Peyer's patch (tissue), 4 donors: Measurements from ENCODE around the gene WNT3A.

Source experiments
- POLR2A ChIP-seq, 2 donors: fragments of 450-650 bp; IDR thresholded peaks; one replicate each; pipeline ENCODE4 v1.5.1; 2017; ENCODE audit warnings: antibody characterized with exemption in 2 of 2, mild to moderate bottlenecking in 2 of 2, moderate library complexity in 2 of 2
- TF ChIP-seq, protein P1 (sequence below), 6 experiments: fragments of 450-650 bp in 4 of 6; fragments of 200-600 bp in 2 of 6; sonication (generic) in 1 of 6; IDR thresholded peaks; one replicate each; pipeline ENCODE4 v1.5.1; 2017 to 2019; ENCODE audit warnings: antibody characterized with exemption in 6 of 6, mild to moderate bottlenecking in 3 of 6, moderate library complexity in 1 of 6

GRCh38 chr1:228068359-228068758, 61.6 kb downstream of the WNT3A start:
- TF ChIP-seq, protein P1, sequence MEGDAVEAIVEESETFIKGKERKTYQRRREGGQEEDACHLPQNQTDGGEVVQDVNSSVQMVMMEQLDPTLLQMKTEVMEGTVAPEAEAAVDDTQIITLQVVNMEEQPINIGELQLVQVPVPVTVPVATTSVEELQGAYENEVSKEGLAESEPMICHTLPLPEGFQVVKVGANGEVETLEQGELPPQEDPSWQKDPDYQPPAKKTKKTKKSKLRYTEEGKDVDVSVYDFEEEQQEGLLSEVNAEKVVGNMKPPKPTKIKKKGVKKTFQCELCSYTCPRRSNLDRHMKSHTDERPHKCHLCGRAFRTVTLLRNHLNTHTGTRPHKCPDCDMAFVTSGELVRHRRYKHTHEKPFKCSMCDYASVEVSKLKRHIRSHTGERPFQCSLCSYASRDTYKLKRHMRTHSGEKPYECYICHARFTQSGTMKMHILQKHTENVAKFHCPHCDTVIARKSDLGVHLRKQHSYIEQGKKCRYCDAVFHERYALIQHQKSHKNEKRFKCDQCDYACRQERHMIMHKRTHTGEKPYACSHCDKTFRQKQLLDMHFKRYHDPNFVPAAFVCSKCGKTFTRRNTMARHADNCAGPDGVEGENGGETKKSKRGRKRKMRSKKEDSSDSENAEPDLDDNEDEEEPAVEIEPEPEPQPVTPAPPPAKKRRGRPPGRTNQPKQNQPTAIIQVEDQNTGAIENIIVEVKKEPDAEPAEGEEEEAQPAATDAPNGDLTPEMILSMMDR (IDR thresholded peaks at IDR 0.05), result no peak
- TF ChIP-seq POLR2A (IDR thresholded peaks at IDR 0.05), result no peak
